Keratinocyte (primary cell): ENCODE results near the gene ASCC2. TPM values are rescaled to one million over a fixed set of nuclear protein-coding genes. Genes with fewer than 3 reads are reported as not detected.

Experiments used
- DNase-seq: peaks from one replicate; pipeline ENCODE4 v3.0.0-alpha.2; 2011; ENCODE audit warnings: low read depth, missing footprints, low spot score
- FAIRE-seq: peaks from 2 replicates; lab custom pipeline; 2011; peaks lifted over from hg19 to GRCh38; lab: Jason Lieb, UNC
- H2AFZ ChIP-seq: 2 replicates; pipeline ENCODE4 v1.6.0; 2012; ENCODE audit warnings: low read length, control low read depth, inconsistent platforms; ENCODE audit not compliant: control insufficient read depth
- H3K27ac ChIP-seq: 2 replicates; pipeline ENCODE4 v1.5.1; 2011; ENCODE audit warnings: low read length; ENCODE audit not compliant: control insufficient read depth, insufficient read depth
- H3K27me3 ChIP-seq: 3 replicates; pipeline ENCODE4 v1.6.0; 2011; ENCODE audit warnings: low read length; ENCODE audit not compliant: control insufficient read depth, insufficient read depth; ENCODE audit errors: extremely low read depth
- H3K36me3 ChIP-seq, 2 experiments: 2 replicates in 1 of 2; 3 replicates in 1 of 2; pipeline ENCODE4 v1.5.1; 2011; ENCODE audit warnings: low read length in 2 of 2, mild to moderate bottlenecking in 1 of 2; ENCODE audit not compliant: control insufficient read depth in 2 of 2, insufficient read depth in 2 of 2; ENCODE audit errors: extremely low read depth in 1 of 2
- H3K4me1 ChIP-seq: 3 replicates; pipeline ENCODE4 v1.5.1; 2011; ENCODE audit warnings: low read length; ENCODE audit not compliant: control insufficient read depth, insufficient read depth; ENCODE audit errors: extremely low read depth
- H3K4me2 ChIP-seq: 3 replicates; pipeline ENCODE4 v1.6.0; 2011; ENCODE audit warnings: low read depth, low read length; ENCODE audit not compliant: control insufficient read depth, insufficient read depth; ENCODE audit errors: extremely low read depth
- H3K4me3 ChIP-seq, 3 experiments: fragments of 200-600 bp in 1 of 3; sonication (generic) in 1 of 3; 2 replicates in 2 of 3; 3 replicates in 1 of 3; pipeline ENCODE4 v1.5.1; 2011 to 2016; ENCODE audit warnings: low read length in 3 of 3, mild to moderate bottlenecking in 3 of 3, control low read depth in 2 of 3, inconsistent platforms in 1 of 3, low read depth in 1 of 3, mixed read lengths in 1 of 3, mixed run types in 1 of 3, moderate library complexity in 1 of 3; ENCODE audit not compliant: control insufficient read depth in 2 of 3, insufficient read depth in 2 of 3; ENCODE audit errors: extremely low read depth in 1 of 3
- H3K79me2 ChIP-seq: 2 replicates; pipeline ENCODE4 v1.6.0; 2012; ENCODE audit warnings: low read length; ENCODE audit not compliant: control insufficient read depth, insufficient read depth
- H3K9ac ChIP-seq: 3 replicates; pipeline ENCODE4 v1.6.0; 2011; ENCODE audit warnings: low read length; ENCODE audit not compliant: control insufficient read depth, insufficient read depth; ENCODE audit errors: extremely low read depth
- H3K9me1 ChIP-seq: 3 replicates; pipeline ENCODE4 v1.6.0; 2011; ENCODE audit warnings: low read length; ENCODE audit not compliant: control insufficient read depth, insufficient read depth; ENCODE audit errors: extremely low read depth
- H3K9me3 ChIP-seq: 2 replicates; pipeline ENCODE4 v1.5.1; 2012; ENCODE audit warnings: low read depth, low read length; ENCODE audit not compliant: control insufficient read depth
- H4K20me1 ChIP-seq: 3 replicates; pipeline ENCODE4 v1.6.0; 2011; ENCODE audit warnings: low read length; ENCODE audit not compliant: control insufficient read depth, insufficient read depth; ENCODE audit errors: extremely low read depth
- CTCF ChIP-seq, 3 experiments: IDR thresholded peaks in 1 of 3; conservative IDR thresholded peaks in 1 of 3; optimal IDR thresholded peaks in 1 of 3; 2 replicates in 2 of 3; 3 replicates in 1 of 3; pipeline versions ENCODE3 to v1.5.1; 2011; ENCODE audit warnings: low read length in 3 of 3, mild to moderate bottlenecking in 3 of 3, moderate library complexity in 2 of 3, control low read depth in 1 of 3, inconsistent platforms in 1 of 3; ENCODE audit not compliant: insufficient read depth in 2 of 3; ENCODE audit errors: extremely low read depth in 1 of 3
- EZH2 ChIP-seq: IDR thresholded peaks from one replicate; pipeline ENCODE4 v1.6.1; 2012; ENCODE audit warnings: inconsistent platforms, mild to moderate bottlenecking, low read length, moderate library complexity
- dilution Hi-C: fragments of 300-500 bp; cut with MboI; formaldehyde crosslinking; loops from one replicate; pipeline ENCODE4 v1.7.0; 2020; ENCODE audit warnings: low sequenced_read_pairs; ENCODE audit not compliant: extremely low pct_ligation_motif_present
- polyA plus RNA-seq, 5 experiments: library from polyadenylated mRNA; depleted of rRNA in 3 of 5; stranded (reverse) in 3 of 5; stranded (forward) in 1 of 5; unstranded in 1 of 5; fragments of >200 nt; gene quantifications; 1 replicate in 1 of 5; 2 replicates in 3 of 5; 3 replicates in 1 of 5; pipeline versions ENCODE4 v1.2.1 to v1.2.3, GENCODE V29; 2011 to 2012; ENCODE audit warnings: missing spikeins in 2 of 5, low read depth in 1 of 5, low replicate concordance in 1 of 5

ASCC2 gene
- polyA plus RNA-seq, 1 donor (not counting 4 experiments of a cell fraction or from before 2014, with no cell fraction given) = 51.3 TPM

GRCh38 chr22:29748248-29748893 is 89.7 kb downstream of the ASCC2 start:
- Histone ChIP-seq H3K9me1 (no peaks in the 10 kb centered on the region), H3K27me3 (no peaks in the 10 kb centered on the region), H4K20me1 (no peaks in the 10 kb centered on the region), H3K79me2 (no peaks in the 10 kb centered on the region), H3K9me3 (no peaks in the 10 kb centered on the region), H3K36me3 (peaks cover 0 to 5% of the 10 kb centered on the region in 2 experiments), H3K9ac (no peak overlapping the region), H3K4me2 (no peak overlapping the region), H3K4me1 (peaks cover 23% of the 10 kb centered on the region), H2AFZ (no peak overlapping the region), H3K4me3 (no peak overlapping the region), H3K27ac (no peak overlapping the region)
- DNase-seq (no peak), FAIRE-seq (no peak)
- no peak for TF ChIP-seq EZH2
- no peak for TF ChIP-seq CTCF (optimal IDR thresholded peaks at IDR 0.05 in 1 of 3, IDR thresholded peaks at IDR 0.05 in 1 of 3, conservative IDR thresholded peaks at IDR 0.05 in 1 of 3; ENCODE audit: extremely low read depth in 1 of 3, insufficient read depth in 2 of 3, low read length in 3 of 3)
- dilution Hi-C loops = no loop called here

- Histone ChIP-seq H3K9me1 (no peaks in the 10 kb centered on the region), H3K9me3 (no peaks in the 10 kb centered on the region), H3K27ac (no peak overlapping the region), H3K4me3 (no peak overlapping the region), H3K4me2 (no peak overlapping the region), H3K9ac (no peak overlapping the region), H3K79me2 (no peaks in the 10 kb centered on the region), H2AFZ (no peak overlapping the region), H3K36me3 (peaks cover 0 to 5% of the 10 kb centered on the region in 2 experiments), H4K20me1 (no peaks in the 10 kb centered on the region), H3K4me1 (peaks cover 23% of the 10 kb centered on the region), H3K27me3 (no peaks in the 10 kb centered on the region)
- dilution Hi-C loops = no loop called here
- FAIRE-seq (no peak), DNase-seq (no peak)
- no peak for TF ChIP-seq CTCF (optimal IDR thresholded peaks at IDR 0.05 in 1 of 3, IDR thresholded peaks at IDR 0.05 in 1 of 3, conservative IDR thresholded peaks at IDR 0.05 in 1 of 3; ENCODE audit: extremely low read depth in 1 of 3, insufficient read depth in 2 of 3, low read length in 3 of 3)
- TF ChIP-seq EZH2 = no peak
These were observed 90.2 kb downstream of the ASCC2 start for GRCh38 chr22:29747832-29748231.
